Activated CD8-positive, alpha-beta T cell treated with anti-CD3 and anti-CD28 coated beads for 36 hours (primary cell): ENCODE measurements around the gene RPUSD4. TPM values are rescaled to one million over a fixed set of nuclear protein-coding genes. Genes with fewer than 3 reads are reported as not detected.
"Not testable (repeated sequence)": the region's sequence is repeated elsewhere in the genome, so short reads cannot be mapped to it uniquely, and the experiment has no call there.

Experiments
- ATAC-seq: fragments of 200-7000 bp; cut with Tn5 transposase; one replicate; pipeline ENCODE4 v1.10.0; 2021; ENCODE audit warnings: mild to moderate bottlenecking, moderate library complexity
- CTCF ChIA-PET: fragments of 350-600 bp; sonication (Branson Sonifier 250); formaldehyde crosslinking; loops from one replicate; lab custom pipeline; 2021; ENCODE audit warnings: antibody characterized with exemption; lab: Charles Lee
- POLR2A ChIA-PET: fragments of 350-600 bp; sonication (Branson Sonifier 250); formaldehyde crosslinking; loops from one replicate; lab custom pipeline; 2021; ENCODE audit warnings: antibody characterized with exemption; lab: Charles Lee
- DNase-seq: peaks from one replicate; pipeline ENCODE4 v3.0.0-alpha.2; 2020
- H3K27ac Mint-ChIP-seq: one replicate; pipeline ENCODE4 v1.8.0; 2021; ENCODE audit warnings: mild to moderate bottlenecking, mixed read lengths
- H3K27me3 Mint-ChIP-seq: one replicate; pipeline ENCODE4 v1.8.0; 2021; ENCODE audit warnings: mixed read lengths
- H3K36me3 Mint-ChIP-seq: one replicate; pipeline ENCODE4 v1.8.0; 2021; ENCODE audit warnings: low read depth, mixed read lengths
- H3K4me1 Mint-ChIP-seq: one replicate; pipeline ENCODE4 v1.8.0; 2021; ENCODE audit warnings: low read depth, mixed read lengths
- H3K4me3 Mint-ChIP-seq: one replicate; pipeline ENCODE4 v1.8.0; 2021; ENCODE audit warnings: mild to moderate bottlenecking, moderate library complexity, mixed read lengths
- H3K9me3 Mint-ChIP-seq: one replicate; pipeline ENCODE4 v1.8.0; 2021; ENCODE audit warnings: mixed read lengths
- intact Hi-C: fragments of 100-400 bp; cut with micrococcal nuclease; formaldehyde crosslinking; loops from one replicate; pipeline ENCODE4 v1.10.0; 2022
- total RNA-seq, 2 experiments: library from RNA; stranded (reverse); gene quantifications; one replicate each; pipeline ENCODE4 v1.2.3, GENCODE V29; 2021
- TF ChIP-seq, protein P1 (sequence below): fragments of 200-600 bp; IDR thresholded peaks from one replicate; pipeline ENCODE4 v1.8.0; 2022; ENCODE audit warnings: antibody characterized with exemption, mild to moderate bottlenecking

Gene RPUSD4, protein sequence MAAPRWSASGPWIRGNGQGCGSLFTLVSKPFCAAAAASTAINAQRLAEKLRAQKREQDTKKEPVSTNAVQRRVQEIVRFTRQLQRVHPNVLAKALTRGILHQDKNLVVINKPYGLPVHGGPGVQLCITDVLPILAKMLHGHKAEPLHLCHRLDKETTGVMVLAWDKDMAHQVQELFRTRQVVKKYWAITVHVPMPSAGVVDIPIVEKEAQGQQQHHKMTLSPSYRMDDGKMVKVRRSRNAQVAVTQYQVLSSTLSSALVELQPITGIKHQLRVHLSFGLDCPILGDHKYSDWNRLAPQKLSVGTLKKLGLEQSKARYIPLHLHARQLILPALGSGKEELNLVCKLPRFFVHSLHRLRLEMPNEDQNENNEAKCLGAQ
- total RNA-seq, result 10 to 100 TPM; 38.3 to 43.4 TPM

DNA sequence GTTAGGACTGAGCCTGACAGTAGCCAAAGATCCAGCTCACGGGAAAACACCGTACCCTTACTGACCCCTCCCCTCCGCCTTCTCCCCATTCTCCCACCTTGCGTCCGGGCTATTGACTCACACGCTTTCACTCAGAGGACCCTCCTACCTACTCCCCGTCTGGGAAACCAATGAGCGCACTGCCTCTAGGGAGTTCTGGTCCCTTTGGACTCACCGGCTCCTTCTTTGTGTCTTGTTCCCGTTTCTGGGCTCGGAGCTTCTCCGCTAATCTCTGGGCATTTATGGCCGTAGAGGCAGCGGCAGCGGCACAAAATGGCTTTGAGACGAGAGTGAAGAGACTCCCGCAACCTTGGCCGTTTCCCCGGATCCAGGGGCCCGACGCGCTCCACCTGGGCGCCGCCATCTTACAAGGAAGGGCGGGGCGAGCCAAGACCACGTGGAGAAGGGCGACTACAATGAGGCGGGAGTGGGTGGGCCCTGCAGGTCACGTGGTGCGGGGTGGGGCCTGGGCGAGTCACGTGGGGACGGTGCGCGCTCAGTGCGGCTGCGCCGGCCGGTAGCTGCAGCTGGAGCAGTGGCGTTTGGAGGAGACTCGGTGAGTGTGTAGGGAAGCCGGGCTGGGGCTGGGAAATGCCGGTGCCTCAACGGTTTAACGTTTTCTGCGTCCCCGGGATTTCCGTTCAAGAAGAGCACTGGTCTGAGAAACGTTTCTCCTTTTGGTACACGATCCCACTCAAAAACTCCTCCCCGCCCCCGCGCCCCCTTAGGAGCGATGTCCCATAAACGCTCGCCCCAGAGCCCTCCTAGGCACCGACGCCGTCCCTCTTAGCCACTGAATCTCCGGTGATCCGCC is at the start of gene RPUSD4, which contains the start of gene FAM118B:
Gene RPUSD4 (minus strand): TSS at position 415 of the 853 bp plus-strand sequence. CDS start 12 bp downstream, at position 403.
Gene FAM118B (plus strand): TSS at position 547 of the 853 bp plus-strand sequence. CDS start 23,220 bp downstream, outside the sequence.
- H3K9me3 Mint-ChIP-seq, result no peaks in the 10 kb centered on the region
- TF ChIP-seq, protein P1, sequence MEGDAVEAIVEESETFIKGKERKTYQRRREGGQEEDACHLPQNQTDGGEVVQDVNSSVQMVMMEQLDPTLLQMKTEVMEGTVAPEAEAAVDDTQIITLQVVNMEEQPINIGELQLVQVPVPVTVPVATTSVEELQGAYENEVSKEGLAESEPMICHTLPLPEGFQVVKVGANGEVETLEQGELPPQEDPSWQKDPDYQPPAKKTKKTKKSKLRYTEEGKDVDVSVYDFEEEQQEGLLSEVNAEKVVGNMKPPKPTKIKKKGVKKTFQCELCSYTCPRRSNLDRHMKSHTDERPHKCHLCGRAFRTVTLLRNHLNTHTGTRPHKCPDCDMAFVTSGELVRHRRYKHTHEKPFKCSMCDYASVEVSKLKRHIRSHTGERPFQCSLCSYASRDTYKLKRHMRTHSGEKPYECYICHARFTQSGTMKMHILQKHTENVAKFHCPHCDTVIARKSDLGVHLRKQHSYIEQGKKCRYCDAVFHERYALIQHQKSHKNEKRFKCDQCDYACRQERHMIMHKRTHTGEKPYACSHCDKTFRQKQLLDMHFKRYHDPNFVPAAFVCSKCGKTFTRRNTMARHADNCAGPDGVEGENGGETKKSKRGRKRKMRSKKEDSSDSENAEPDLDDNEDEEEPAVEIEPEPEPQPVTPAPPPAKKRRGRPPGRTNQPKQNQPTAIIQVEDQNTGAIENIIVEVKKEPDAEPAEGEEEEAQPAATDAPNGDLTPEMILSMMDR, result no peak
- peak; percentile 97 for ATAC-seq
- H3K27ac Mint-ChIP-seq, result peak within 1 kb of the TSS; percentile 94
- peaks cover 29% of the 10 kb centered on the region for H3K4me1 Mint-ChIP-seq
- peak within 1 kb of the TSS; percentile 93 for H3K4me3 Mint-ChIP-seq
- no peaks in the 10 kb centered on the region for H3K27me3 Mint-ChIP-seq
- peak; percentile 99 for DNase-seq
- intact Hi-C loops, result no loop called here
- ChIA-PET POLR2A (interaction anchor here (0.6 to 2.0 kb wide), 10 partner anchors 11 to 324 kb away, joined by 3 to 6 read pairs (median 3); partner anchors contain the start of genes DCPS, FOXRED1, HYLS1 and SRPRA), CTCF (interaction anchor here (1.8 kb wide), 1 partner anchor 18 kb away, joined by 4 read pairs; no protein-coding TSS in a partner anchor)
- peaks cover 16% of the 10 kb centered on the region for H3K36me3 Mint-ChIP-seq

DNA sequence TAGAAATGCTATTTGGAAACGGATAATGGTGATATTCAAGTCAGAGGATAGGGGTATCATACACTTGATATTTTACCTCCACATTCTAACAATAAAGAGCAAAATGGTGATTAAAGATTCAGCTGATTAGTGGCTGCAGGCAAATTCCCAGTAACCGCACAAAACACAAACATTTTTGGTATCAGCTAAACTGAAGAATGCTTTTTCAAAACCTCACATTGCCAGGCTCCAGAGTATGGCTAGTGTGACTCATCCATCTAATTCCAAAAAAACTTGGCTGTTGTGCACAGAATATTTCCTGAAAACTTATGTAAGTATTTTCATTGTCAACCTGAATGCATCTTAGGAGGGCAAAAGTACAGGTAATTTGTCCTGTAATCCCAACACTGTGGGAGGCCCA is 46.3 kb upstream of the RPUSD4 start:
- Mint-ChIP-seq H3K27me3 (no peaks in the 10 kb centered on the region), H3K4me1 (no peaks in the 10 kb centered on the region), H3K9me3 (no peaks in the 10 kb centered on the region), H3K4me3 (no peak overlapping the region), H3K36me3 (peaks cover 22% of the 10 kb centered on the region), H3K27ac (no peak overlapping the region)
- intact Hi-C loops, result no loop called here
- ChIA-PET POLR2A (interaction anchor here (0.9 to 1.6 kb wide), 2 partner anchors 8 to 24 kb away, joined by 4 read pairs; no protein-coding TSS in a partner anchor), CTCF (no interaction called here)
- DNase-seq (no peak), ATAC-seq (no peak)
- TF ChIP-seq, protein P1, result no peak

DNA sequence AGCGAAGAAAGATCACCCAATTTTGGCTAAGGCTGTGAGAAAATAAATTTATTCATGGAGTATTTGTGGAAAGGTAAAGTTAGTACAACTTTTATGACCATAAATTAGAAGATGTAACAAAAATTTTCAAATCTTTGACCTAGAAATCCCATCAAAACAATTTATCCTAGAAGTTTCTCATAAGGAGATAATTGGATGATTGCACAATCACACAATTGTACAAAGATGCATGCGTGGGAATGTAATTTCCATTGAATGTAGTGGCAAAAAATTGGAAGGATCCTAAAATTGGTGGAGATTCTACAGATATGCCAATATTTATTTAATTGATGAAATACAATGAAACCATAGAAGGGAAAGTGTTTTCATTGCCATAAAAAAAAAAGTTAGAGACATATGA is 45.7 kb upstream of the RPUSD4 start:
- H3K4me3 Mint-ChIP-seq, result no peak overlapping the region
- CTCF ChIA-PET, result no interaction called here

DNA sequence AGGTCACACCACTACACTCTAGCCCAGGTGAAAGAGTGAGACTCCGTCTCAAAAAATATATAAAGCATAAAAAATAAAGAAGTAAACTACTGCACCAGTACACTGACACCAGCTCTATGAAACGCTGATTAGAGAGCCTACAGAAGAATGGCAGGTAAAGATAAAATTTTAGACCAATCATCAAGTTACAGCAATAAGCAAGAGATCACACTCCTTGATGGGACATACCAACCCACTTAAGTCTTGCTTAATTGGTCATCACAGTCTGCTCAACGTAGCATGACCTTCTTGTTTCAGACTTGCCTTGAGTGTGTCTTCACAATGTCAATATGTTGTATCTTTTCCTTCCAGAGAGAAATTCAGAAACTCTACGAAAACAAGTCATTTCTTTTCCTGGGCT is 44.8 kb upstream of the RPUSD4 start:
- ChIA-PET CTCF (no interaction called here), POLR2A (no interaction called here)
- DNase-seq (no peak), ATAC-seq (no peak)
- TF ChIP-seq, protein P1, result no peak
- H3K4me3 Mint-ChIP-seq, result no peak overlapping the region
- H3K9me3 Mint-ChIP-seq, result no peaks in the 10 kb centered on the region
- H3K27ac Mint-ChIP-seq, result peak overlapping the region; percentile 7
- H3K4me1 Mint-ChIP-seq, result no peaks in the 10 kb centered on the region
- peaks cover 17% of the 10 kb centered on the region for H3K36me3 Mint-ChIP-seq
- no peaks in the 10 kb centered on the region for H3K27me3 Mint-ChIP-seq
- intact Hi-C loops, result no loop called here

More for the DNA sequence above, 45.7 kb upstream of the RPUSD4 start:
- no peaks in the 10 kb centered on the region for H3K9me3 Mint-ChIP-seq
- DNase-seq, result no peak
- no peaks in the 10 kb centered on the region for H3K4me1 Mint-ChIP-seq
- TF ChIP-seq, protein P1, result no peak
- H3K36me3 Mint-ChIP-seq, result peaks cover 22% of the 10 kb centered on the region
- H3K27me3 Mint-ChIP-seq, result no peaks in the 10 kb centered on the region
- POLR2A ChIA-PET, result interaction anchor here (0.9 to 1.6 kb wide), 2 partner anchors 8 to 24 kb away, joined by 4 read pairs; no protein-coding TSS in a partner anchor
- intact Hi-C loops, result no loop called here
- ATAC-seq, result no peak
- peak overlapping the region; percentile 7 for H3K27ac Mint-ChIP-seq

DNA sequence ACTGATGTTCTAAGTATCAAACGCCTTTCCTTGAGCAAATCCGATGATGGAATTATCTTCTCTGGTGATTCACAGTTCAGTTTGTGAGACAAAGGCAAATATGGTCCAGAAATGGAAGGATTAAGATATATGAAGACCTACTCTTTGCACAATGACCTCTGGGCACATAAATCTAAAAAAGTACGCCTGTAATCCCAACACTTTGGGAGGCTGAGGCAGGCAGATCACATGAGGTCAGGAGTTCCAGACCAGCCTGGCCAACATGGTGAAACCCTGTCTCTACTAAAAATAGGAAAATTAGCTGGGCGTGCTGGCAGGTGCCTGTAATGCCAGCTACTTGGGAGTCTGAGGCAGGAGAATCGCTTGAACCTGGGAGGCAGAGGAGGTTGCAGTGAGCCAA is 44.1 kb upstream of the RPUSD4 start:
- intact Hi-C loops, H3K4me3 Mint-ChIP-seq, ATAC-seq, H3K9me3 Mint-ChIP-seq, H3K27me3 Mint-ChIP-seq, H3K4me1 Mint-ChIP-seq, DNase-seq, CTCF ChIA-PET, H3K27ac Mint-ChIP-seq: not testable (repeated sequence)
- H3K36me3 Mint-ChIP-seq, result peaks cover 14% of the 10 kb centered on the region
- POLR2A ChIA-PET, result interaction anchor here (1.1 to 1.4 kb wide), 2 partner anchors 13 to 28 kb away, joined by 3 to 6 read pairs; partner anchors contain the start of genes FOXRED1 and SRPRA
